Measurements from ENCODE around the gene CSF1. TPM values are rescaled to one million over a fixed set of nuclear protein-coding genes. Genes with fewer than 3 reads are reported as not detected.

Gene CSF1
- total RNA-seq, 1 experiment from 2014 or later = 3.0 TPM

- Histone ChIP-seq H3K4me1 (ENCODE audit: control insufficient read depth in 1 of 2, insufficient read depth in 2 of 2, low read length in 2 of 2) (peaks cover 12% of the 10 kb centered on the region in 2 experiments; a peak in 2 of 4 replicates), H3K27ac (ENCODE audit: low read depth, low read length) (no peak overlapping the region)
- POLR2A ChIA-PET = no interaction called here
Measured at GRCh38 chr1:109932679-109933078, 22.0 kb downstream of the CSF1 start.

More at GRCh38 chr1:109932679-109933078, 22.0 kb downstream of the CSF1 start:
- Histone ChIP-seq H3K9me3 (ENCODE audit: control insufficient read depth in 1 of 2, insufficient read depth in 1 of 2, low read depth in 1 of 2, low read length in 2 of 2) (peaks cover 0 to under 1% of the 10 kb centered on the region in 2 experiments; a peak in 1 of 4 replicates), H3K27me3 (ENCODE audit: insufficient read depth, low read length) (no peaks in the 10 kb centered on the region), H2AFZ (ENCODE audit: low read depth, low read length, poor library complexity, severe bottlenecking) (no peak overlapping the region), H3K4me3 (replicated peaks in 1 of 2; ENCODE audit: low read depth in 1 of 2, low read length in 2 of 2) (no peak overlapping the region), H3K36me3 (ENCODE audit: control insufficient read depth in 1 of 2, insufficient read depth in 2 of 2, low read length in 2 of 2) (no peaks in the 10 kb centered on the region), H3K79me2 (ENCODE audit: insufficient read depth, low read length) (no peaks in the 10 kb centered on the region), H4K20me1 (ENCODE audit: insufficient read depth) (no peaks in the 10 kb centered on the region), H3K9me2 (ENCODE audit: insufficient read depth) (no peaks in the 10 kb centered on the region), H3K9ac (ENCODE audit: low read length) (no peak overlapping the region), H3K4me2 (ENCODE audit: low read length) (no peak overlapping the region)
- ATAC-seq (no peak), DNase-seq (ENCODE audit: low read depth, low spot score) (no peak)
- intact Hi-C loops (cut with micrococcal nuclease) = no loop called here
- no TSS peak for BruUV-seq (replicated peaks)
- ChIA-PET CTCF (no interaction called here), RAD21 (ENCODE audit: low non-redundant PET in 1 of 2, low total read pairs in 2 of 2, uncharacterized antibody in 2 of 2, unreplicated experiment in 2 of 2) (no interaction called here)
- no peak for TF ChIP-seq CEBPB (IDR thresholded peaks at IDR 0.05; ENCODE audit: low read depth)
- no peak for TF ChIP-seq ZNF274 (IDR thresholded peaks at IDR 0.05; ENCODE audit: low read depth, low read length)
- TF ChIP-seq FOSL1 (IDR thresholded peaks at IDR 0.05; ENCODE audit: low read depth) = no peak
- TF ChIP-seq ZBTB33 (IDR thresholded peaks at IDR 0.05; ENCODE audit: extremely low read depth, insufficient replicate concordance, low read length) = no peak
- TF ChIP-seq POLR2AphosphoS5 (IDR thresholded peaks at IDR 0.05; ENCODE audit: low read depth, low read length) = no peak
- no peak for TF ChIP-seq YY1 (IDR thresholded peaks at IDR 0.05; ENCODE audit: extremely low read depth, insufficient replicate concordance, low read depth, low read length)
- TF ChIP-seq REST (IDR thresholded peaks at IDR 0.05; ENCODE audit: low read depth) = no peak
- TF ChIP-seq TCF7L2 (IDR thresholded peaks at IDR 0.05; ENCODE audit: borderline replicate concordance, extremely low read depth, insufficient read depth, insufficient read length) = no peak
